ENCODE data around the gene ETNPPL. TPM values are rescaled to one million over a fixed set of nuclear protein-coding genes. Genes with fewer than 3 reads are reported as not detected.

The ETNPPL gene
- polyA plus RNA-seq, 1 of the 3 experiments (the other 2 are of a cell fraction): not detected

DNA sequence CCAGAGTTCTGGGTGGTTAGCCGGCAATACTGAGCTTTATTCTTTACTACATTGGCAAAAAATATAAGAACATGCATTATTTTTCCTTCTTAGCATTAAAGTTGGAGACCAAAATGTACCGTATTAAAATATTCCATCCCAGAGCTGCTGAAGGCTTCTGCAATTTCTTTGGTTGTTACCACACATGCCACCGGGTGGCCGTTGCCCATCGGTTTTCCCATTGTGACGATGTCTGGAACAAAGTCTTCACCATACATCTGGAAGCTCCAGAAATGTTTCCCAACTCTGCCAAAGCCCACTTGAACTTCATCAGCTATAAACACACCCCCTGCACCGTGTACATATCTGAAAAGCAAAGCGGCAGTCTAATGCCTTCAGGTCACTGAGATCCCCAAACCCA, 13.7 kb downstream of the ETNPPL start:
- Histone ChIP-seq H4K20me1 (ENCODE audit: insufficient read depth) (no peaks in the 10 kb centered on the region), H3K9ac (no peak overlapping the region), H3K4me2 (no peak overlapping the region), H2AFZ (ENCODE audit: low read depth) (no peak overlapping the region), H3K27ac (ENCODE audit: low read depth in 2 of 2, low read length in 1 of 2) (no peak overlapping the region), H3K4me1 (ENCODE audit: control insufficient read depth in 1 of 2, insufficient read depth in 2 of 2, low read depth in 1 of 2, low read length in 1 of 2) (no peaks in the 10 kb centered on the region), H3F3A (replicated peaks; ENCODE audit: insufficient read depth) (no peaks in the 10 kb centered on the region), H3K27me3 (ENCODE audit: insufficient read depth) (no peaks in the 10 kb centered on the region; the same call in 1 of the 2 replicates), H3K36me3 (replicated peaks in 1 of 2; ENCODE audit: control insufficient read depth in 1 of 2, insufficient read depth in 2 of 2, low read length in 1 of 2) (no peaks in the 10 kb centered on the region), H3K9me2 (no peaks in the 10 kb centered on the region), H3K4me3 (ENCODE audit: low read depth in 2 of 2, low read length in 1 of 2) (no peak overlapping the region), H3K9me3 (no peaks in the 10 kb centered on the region), H3K79me2 (ENCODE audit: insufficient read depth) (no peaks in the 10 kb centered on the region)
- DNase-seq: no peak
- CTCF ChIA-PET: no interaction called here
- TF ChIP-seq GATA2 (CRISPR knock-in tag; IDR thresholded peaks at IDR 0.05): no peak
- TF ChIP-seq JUND (IDR thresholded peaks at IDR 0.05): no peak
- TF ChIP-seq SIN3A (IDR thresholded peaks at IDR 0.05; ENCODE audit: borderline replicate concordance, low read depth, low read length): no peak
- no peak for TF ChIP-seq RFX5 (IDR thresholded peaks at IDR 0.05; ENCODE audit: low read length)
- TF ChIP-seq TAF1 (IDR thresholded peaks at IDR 0.05; ENCODE audit: borderline replicate concordance, low read depth, low read length): no peak
- no peak for TF ChIP-seq MXI1 (IDR thresholded peaks at IDR 0.05; ENCODE audit: low read depth, low read length)
- WGBS (ENCODE audit: low lambda C conversion rate): 24% methylated on average over 8 of the region's 8 CpGs
- POLR2A ChIA-PET: no interaction called here

DNA sequence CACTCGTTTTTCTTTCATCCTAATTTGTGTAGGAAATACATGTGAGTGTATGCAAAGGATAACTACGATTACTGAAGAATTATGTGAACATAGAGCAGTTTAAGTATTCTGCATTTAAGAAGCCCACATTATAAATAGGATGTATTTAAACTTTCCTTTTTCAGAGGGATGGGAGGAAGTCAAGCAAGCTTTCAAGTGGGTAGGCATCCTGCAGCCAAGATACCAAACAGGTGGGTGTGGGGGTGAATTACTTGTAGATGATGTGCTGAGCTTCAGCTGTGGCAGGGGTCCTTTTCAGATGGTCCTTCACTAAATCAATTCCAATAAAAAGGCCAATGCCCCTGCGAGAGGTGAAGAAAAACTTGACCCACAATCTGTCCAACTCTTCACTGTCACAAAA, 16.3 kb downstream of the ETNPPL start:
- no peaks in the 10 kb centered on the region for H4K20me1 ChIP-seq (ENCODE audit: insufficient read depth)
- POLR2A ChIA-PET: no interaction called here

More for the DNA sequence above, 16.3 kb downstream of the ETNPPL start:
- Histone ChIP-seq H3K79me2 (ENCODE audit: insufficient read depth) (no peaks in the 10 kb centered on the region), H2AFZ (ENCODE audit: low read depth) (no peak overlapping the region), H3K4me3 (ENCODE audit: low read depth in 2 of 2, low read length in 1 of 2) (no peak overlapping the region), H3K36me3 (replicated peaks in 1 of 2; ENCODE audit: control insufficient read depth in 1 of 2, insufficient read depth in 2 of 2, low read length in 1 of 2) (no peaks in the 10 kb centered on the region), H3K9me2 (no peaks in the 10 kb centered on the region), H3F3A (replicated peaks; ENCODE audit: insufficient read depth) (no peaks in the 10 kb centered on the region), H3K27ac (ENCODE audit: low read depth in 2 of 2, low read length in 1 of 2) (no peak overlapping the region), H3K4me2 (no peak overlapping the region), H3K9me3 (no peaks in the 10 kb centered on the region), H3K9ac (no peak overlapping the region), H3K4me1 (ENCODE audit: control insufficient read depth in 1 of 2, insufficient read depth in 2 of 2, low read depth in 1 of 2, low read length in 1 of 2) (no peaks in the 10 kb centered on the region), H3K27me3 (ENCODE audit: insufficient read depth) (no peaks in the 10 kb centered on the region; the same call in 1 of the 2 replicates)
- CTCF ChIA-PET: interaction anchor here (1.0 to 1.5 kb wide), 2 partner anchors 10 to 234 kb away, joined by 3 read pairs; no protein-coding TSS in a partner anchor
- 0% methylated on average over 3 of the region's 3 CpGs for WGBS (ENCODE audit: low lambda C conversion rate)
- DNase-seq: no peak
- TF ChIP-seq, protein P1, sequence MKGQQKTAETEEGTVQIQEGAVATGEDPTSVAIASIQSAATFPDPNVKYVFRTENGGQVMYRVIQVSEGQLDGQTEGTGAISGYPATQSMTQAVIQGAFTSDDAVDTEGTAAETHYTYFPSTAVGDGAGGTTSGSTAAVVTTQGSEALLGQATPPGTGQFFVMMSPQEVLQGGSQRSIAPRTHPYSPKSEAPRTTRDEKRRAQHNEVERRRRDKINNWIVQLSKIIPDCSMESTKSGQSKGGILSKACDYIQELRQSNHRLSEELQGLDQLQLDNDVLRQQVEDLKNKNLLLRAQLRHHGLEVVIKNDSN (IDR thresholded peaks at IDR 0.05; ENCODE audit: borderline replicate concordance, low read depth): no peak
- TF ChIP-seq GABPA (IDR thresholded peaks at IDR 0.05; ENCODE audit: low read depth) (no peak), NFIC (IDR thresholded peaks at IDR 0.05; ENCODE audit: borderline replicate concordance) (no peak), GATA2 (CRISPR knock-in tag; IDR thresholded peaks at IDR 0.05) (no peak), CHD2 (IDR thresholded peaks at IDR 0.05; ENCODE audit: low read length, partially characterized antibody) (no peak), FOXM1 (IDR thresholded peaks at IDR 0.05; ENCODE audit: low read depth) (no peak), ELF1 (IDR thresholded peaks at IDR 0.05) (no peak), POLR2AphosphoS5 (IDR thresholded peaks at IDR 0.05; ENCODE audit: low read depth, low read length) (no peak), TAF1 (IDR thresholded peaks at IDR 0.05; ENCODE audit: borderline replicate concordance, low read depth, low read length) (no peak), FOSL2 (IDR thresholded peaks at IDR 0.05; ENCODE audit: borderline replicate concordance, low read depth) (no peak), MEF2A (IDR thresholded peaks at IDR 0.05; ENCODE audit: borderline replicate concordance, low read depth) (no peak)
- TF ChIP-seq, protein P2, sequence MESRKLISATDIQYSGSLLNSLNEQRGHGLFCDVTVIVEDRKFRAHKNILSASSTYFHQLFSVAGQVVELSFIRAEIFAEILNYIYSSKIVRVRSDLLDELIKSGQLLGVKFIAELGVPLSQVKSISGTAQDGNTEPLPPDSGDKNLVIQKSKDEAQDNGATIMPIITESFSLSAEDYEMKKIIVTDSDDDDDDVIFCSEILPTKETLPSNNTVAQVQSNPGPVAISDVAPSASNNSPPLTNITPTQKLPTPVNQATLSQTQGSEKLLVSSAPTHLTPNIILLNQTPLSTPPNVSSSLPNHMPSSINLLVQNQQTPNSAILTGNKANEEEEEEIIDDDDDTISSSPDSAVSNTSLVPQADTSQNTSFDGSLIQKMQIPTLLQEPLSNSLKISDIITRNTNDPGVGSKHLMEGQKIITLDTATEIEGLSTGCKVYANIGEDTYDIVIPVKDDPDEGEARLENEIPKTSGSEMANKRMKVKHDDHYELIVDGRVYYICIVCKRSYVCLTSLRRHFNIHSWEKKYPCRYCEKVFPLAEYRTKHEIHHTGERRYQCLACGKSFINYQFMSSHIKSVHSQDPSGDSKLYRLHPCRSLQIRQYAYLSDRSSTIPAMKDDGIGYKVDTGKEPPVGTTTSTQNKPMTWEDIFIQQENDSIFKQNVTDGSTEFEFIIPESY (IDR thresholded peaks at IDR 0.05; ENCODE audit: borderline replicate concordance, low read depth): no peak
- TF ChIP-seq, protein P3, sequence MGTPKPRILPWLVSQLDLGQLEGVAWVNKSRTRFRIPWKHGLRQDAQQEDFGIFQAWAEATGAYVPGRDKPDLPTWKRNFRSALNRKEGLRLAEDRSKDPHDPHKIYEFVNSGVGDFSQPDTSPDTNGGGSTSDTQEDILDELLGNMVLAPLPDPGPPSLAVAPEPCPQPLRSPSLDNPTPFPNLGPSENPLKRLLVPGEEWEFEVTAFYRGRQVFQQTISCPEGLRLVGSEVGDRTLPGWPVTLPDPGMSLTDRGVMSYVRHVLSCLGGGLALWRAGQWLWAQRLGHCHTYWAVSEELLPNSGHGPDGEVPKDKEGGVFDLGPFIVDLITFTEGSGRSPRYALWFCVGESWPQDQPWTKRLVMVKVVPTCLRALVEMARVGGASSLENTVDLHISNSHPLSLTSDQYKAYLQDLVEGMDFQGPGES (IDR thresholded peaks at IDR 0.05; ENCODE audit: low read depth, low read length): no peak
- TF ChIP-seq, protein P4, sequence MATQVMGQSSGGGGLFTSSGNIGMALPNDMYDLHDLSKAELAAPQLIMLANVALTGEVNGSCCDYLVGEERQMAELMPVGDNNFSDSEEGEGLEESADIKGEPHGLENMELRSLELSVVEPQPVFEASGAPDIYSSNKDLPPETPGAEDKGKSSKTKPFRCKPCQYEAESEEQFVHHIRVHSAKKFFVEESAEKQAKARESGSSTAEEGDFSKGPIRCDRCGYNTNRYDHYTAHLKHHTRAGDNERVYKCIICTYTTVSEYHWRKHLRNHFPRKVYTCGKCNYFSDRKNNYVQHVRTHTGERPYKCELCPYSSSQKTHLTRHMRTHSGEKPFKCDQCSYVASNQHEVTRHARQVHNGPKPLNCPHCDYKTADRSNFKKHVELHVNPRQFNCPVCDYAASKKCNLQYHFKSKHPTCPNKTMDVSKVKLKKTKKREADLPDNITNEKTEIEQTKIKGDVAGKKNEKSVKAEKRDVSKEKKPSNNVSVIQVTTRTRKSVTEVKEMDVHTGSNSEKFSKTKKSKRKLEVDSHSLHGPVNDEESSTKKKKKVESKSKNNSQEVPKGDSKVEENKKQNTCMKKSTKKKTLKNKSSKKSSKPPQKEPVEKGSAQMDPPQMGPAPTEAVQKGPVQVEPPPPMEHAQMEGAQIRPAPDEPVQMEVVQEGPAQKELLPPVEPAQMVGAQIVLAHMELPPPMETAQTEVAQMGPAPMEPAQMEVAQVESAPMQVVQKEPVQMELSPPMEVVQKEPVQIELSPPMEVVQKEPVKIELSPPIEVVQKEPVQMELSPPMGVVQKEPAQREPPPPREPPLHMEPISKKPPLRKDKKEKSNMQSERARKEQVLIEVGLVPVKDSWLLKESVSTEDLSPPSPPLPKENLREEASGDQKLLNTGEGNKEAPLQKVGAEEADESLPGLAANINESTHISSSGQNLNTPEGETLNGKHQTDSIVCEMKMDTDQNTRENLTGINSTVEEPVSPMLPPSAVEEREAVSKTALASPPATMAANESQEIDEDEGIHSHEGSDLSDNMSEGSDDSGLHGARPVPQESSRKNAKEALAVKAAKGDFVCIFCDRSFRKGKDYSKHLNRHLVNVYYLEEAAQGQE (IDR thresholded peaks at IDR 0.05; ENCODE audit: low read depth, low read length): no peak
- TF ChIP-seq, protein P5, sequence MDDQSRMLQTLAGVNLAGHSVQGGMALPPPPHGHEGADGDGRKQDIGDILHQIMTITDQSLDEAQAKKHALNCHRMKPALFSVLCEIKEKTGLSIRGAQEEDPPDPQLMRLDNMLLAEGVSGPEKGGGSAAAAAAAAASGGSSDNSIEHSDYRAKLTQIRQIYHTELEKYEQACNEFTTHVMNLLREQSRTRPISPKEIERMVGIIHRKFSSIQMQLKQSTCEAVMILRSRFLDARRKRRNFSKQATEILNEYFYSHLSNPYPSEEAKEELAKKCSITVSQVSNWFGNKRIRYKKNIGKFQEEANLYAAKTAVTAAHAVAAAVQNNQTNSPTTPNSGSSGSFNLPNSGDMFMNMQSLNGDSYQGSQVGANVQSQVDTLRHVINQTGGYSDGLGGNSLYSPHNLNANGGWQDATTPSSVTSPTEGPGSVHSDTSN (IDR thresholded peaks at IDR 0.05): no peak
